Panc1 (cell line): ENCODE data around the gene YTHDC2. TPM values are rescaled to one million over a fixed set of nuclear protein-coding genes. Genes with fewer than 3 reads are reported as not detected.
"Not testable (repeated sequence)": the region's sequence is repeated elsewhere in the genome, so short reads cannot be mapped to it uniquely, and the experiment has no call there.

ENCODE experiments used
- ATAC-seq: fragments of 200-7000 bp; cut with Tn5 transposase; 2 replicates; pipeline ENCODE4 v1.9.1; 2020; ENCODE audit warnings: mild to moderate bottlenecking, moderate library complexity
- BruUV-seq: library from RNA; stranded (reverse); fragments of 400-500 nt; replicated peaks from 2 replicates; lab custom pipeline; 2021; lab: Mats Ljungman, UMichigan
- CTCF ChIA-PET: fragments of 300-600 bp; sonication (Branson Sonifier 250); formaldehyde crosslinking; loops from one replicate; lab custom pipeline; 2022; ENCODE audit warnings: antibody characterized with exemption; lab: Charles Lee
- POLR2A ChIA-PET: fragments of 300-600 bp; sonication (Branson Sonifier 250); formaldehyde crosslinking; loops from one replicate; lab custom pipeline; 2022; ENCODE audit warnings: antibody characterized with exemption; lab: Charles Lee
- DNase-seq: peaks from one replicate; pipeline ENCODE4 v3.0.0-alpha.2; 2010; ENCODE audit warnings: low read depth, low spot score
- H3K27ac ChIP-seq: 2 replicates; pipeline ENCODE4 v1.5.1; 2011; ENCODE audit warnings: mild to moderate bottlenecking, low read length, inconsistent platforms
- H3K27me3 ChIP-seq: fragments of 200-500 bp; sonication (Bioruptor generic); 2 replicates; pipeline ENCODE4 v1.6.0; 2014; ENCODE audit warnings: low read length, inconsistent platforms; ENCODE audit not compliant: control insufficient read depth, insufficient read depth
- H3K36me3 ChIP-seq: fragments of 200-500 bp; sonication (Bioruptor generic); 2 replicates; pipeline ENCODE4 v1.5.1; 2014; ENCODE audit warnings: inconsistent platforms, mild to moderate bottlenecking, low read length, moderate library complexity; ENCODE audit not compliant: control insufficient read depth, insufficient read depth
- H3K4me1 ChIP-seq: 2 replicates; pipeline ENCODE4 v1.5.1; 2011; ENCODE audit warnings: inconsistent platforms, mild to moderate bottlenecking, low read length, moderate library complexity; ENCODE audit not compliant: control insufficient read depth, insufficient read depth
- H3K4me3 ChIP-seq, 2 experiments: 2 replicates each; pipeline ENCODE4 v1.5.1; 2011 to 2012; ENCODE audit warnings: low read depth in 2 of 2, low read length in 2 of 2, mild to moderate bottlenecking in 2 of 2, inconsistent platforms in 1 of 2, moderate library complexity in 1 of 2
- H3K9me3 ChIP-seq: fragments of 200-500 bp; sonication (Bioruptor generic); 2 replicates; pipeline ENCODE4 v1.5.1; 2014; ENCODE audit warnings: low read depth, mild to moderate bottlenecking, inconsistent platforms, low read length, moderate library complexity; ENCODE audit not compliant: control insufficient read depth, insufficient read depth
- CTCF ChIP-seq: fragments of 450-650 bp; IDR thresholded peaks from 2 replicates; pipeline ENCODE4 v1.5.1; 2017; ENCODE audit warnings: mild to moderate bottlenecking
- POLR2AphosphoS5 ChIP-seq: IDR thresholded peaks from 2 replicates; pipeline ENCODE4 v1.6.1; 2012; ENCODE audit warnings: mild to moderate bottlenecking, low read depth, low read length, moderate library complexity
- REST ChIP-seq, 2 experiments: IDR thresholded peaks; 2 replicates each; pipeline ENCODE4 v1.6.1; 2011 to 2012; ENCODE audit warnings: low read depth in 2 of 2, control low read depth in 1 of 2, low read length in 1 of 2, mild to moderate bottlenecking in 1 of 2, moderate library complexity in 1 of 2; ENCODE audit not compliant: insufficient read depth in 1 of 2
- SIN3A ChIP-seq: IDR thresholded peaks from 2 replicates; pipeline ENCODE4 v1.6.1; 2012; ENCODE audit warnings: low read depth, mild to moderate bottlenecking, low read length, moderate library complexity, borderline replicate concordance; ENCODE audit not compliant: insufficient read depth
- TCF7L2 ChIP-seq: IDR thresholded peaks from 2 replicates; pipeline ENCODE4 v1.6.1; 2011; ENCODE audit warnings: mild to moderate bottlenecking, low read depth, low read length, inconsistent platforms
- in situ Hi-C: cut with HindIII; loops from 2 replicates; pipeline ENCODE4 v1.10.0; 2016; ENCODE audit warnings: low sequenced_read_pairs, low pct_unique_long_range_greater_than_20kb
- intact Hi-C: fragments of 100-400 bp; cut with micrococcal nuclease; formaldehyde crosslinking; loops from one replicate; pipeline ENCODE4 v1.10.0; 2022; ENCODE audit not compliant: unreplicated experiment
- total RNA-seq: library from RNA; stranded (reverse); gene quantifications from one replicate; pipeline ENCODE4 v1.2.1, GENCODE V29; 2021; ENCODE audit not compliant: unreplicated experiment

YTHDC2 gene
- total RNA-seq, 1 experiment from 2014 or later: 21.7 TPM

- no peak overlapping the region for H3K4me3 ChIP-seq
- no peak overlapping the region for H3K27ac ChIP-seq
- no peaks in the 10 kb centered on the region for H3K4me1 ChIP-seq
- intact Hi-C loops: no loop called here
- no peaks in the 10 kb centered on the region for H3K9me3 ChIP-seq
- DNase-seq (no peak), ATAC-seq (no peak)
- no peaks in the 10 kb centered on the region; the same call in 1 of the 2 replicates for H3K27me3 ChIP-seq
- in situ Hi-C loops: no loop called here
- no peak for TF ChIP-seq POLR2AphosphoS5
- no peak for TF ChIP-seq CTCF
- no peak for TF ChIP-seq TCF7L2
- no peak for TF ChIP-seq REST (IDR thresholded peaks at IDR 0.05; ENCODE audit: insufficient read depth in 1 of 2, low read depth in 2 of 2, low read length in 1 of 2)
- TF ChIP-seq SIN3A: no peak
- POLR2A ChIA-PET: no interaction called here
- no peaks in the 10 kb centered on the region for H3K36me3 ChIP-seq
- CTCF ChIA-PET: no interaction called here
- no TSS peak for BruUV-seq
These were observed 87.9 kb downstream of the YTHDC2 start for GRCh38 chr5:113601423-113601822.

GRCh38 chr5:113603246-113603645, 89.8 kb downstream of the YTHDC2 start:
- in situ Hi-C loops, H3K27ac ChIP-seq, CTCF ChIA-PET, H3K27me3 ChIP-seq, H3K4me3 ChIP-seq, POLR2A ChIA-PET, H3K4me1 ChIP-seq, intact Hi-C loops, H3K36me3 ChIP-seq, BruUV-seq, H3K9me3 ChIP-seq, DNase-seq, ATAC-seq: not testable (repeated sequence)

GRCh38 chr5:113606298-113607134, 93.0 kb downstream of the YTHDC2 start:
- no peak for TF ChIP-seq POLR2AphosphoS5
- TF ChIP-seq CTCF: peak; percentile 82
- H3K4me1 ChIP-seq: no peaks in the 10 kb centered on the region
- in situ Hi-C loops (no loop called here), intact Hi-C loops (loop anchor here (1.0 to 5.0 kb wide), 3 partner anchors 227 to 609 kb away; no protein-coding TSS in a partner anchor)
- no peak overlapping the region for H3K27ac ChIP-seq
- H3K9me3 ChIP-seq: no peaks in the 10 kb centered on the region
- POLR2A ChIA-PET: no interaction called here
- H3K36me3 ChIP-seq: no peaks in the 10 kb centered on the region
- no peaks in the 10 kb centered on the region; the same call in 1 of the 2 replicates for H3K27me3 ChIP-seq
- CTCF ChIA-PET: interaction anchor here (0.6 kb wide), 1 partner anchor 606 kb away, joined by 4 read pairs; no protein-coding TSS in a partner anchor
- DNase-seq: peak; percentile 35
- peak; percentile 97 for ATAC-seq
- H3K4me3 ChIP-seq: peak overlapping the region in 1 of 2 experiments; percentile 19; a peak in 2 of 4 replicates
- BruUV-seq: no TSS peak
